22Rv1 (cell line): ENCODE data around the gene AATK.

ENCODE experiments used
- CTCF ChIP-seq: fragments of 450-650 bp; IDR thresholded peaks from 2 replicates; pipeline ENCODE4 v1.5.1; 2017; ENCODE audit warnings: mild to moderate bottlenecking
- ZFX ChIP-seq: fragments of 450-650 bp; IDR thresholded peaks from 2 replicates; pipeline ENCODE4 v1.6.1; 2017; ENCODE audit warnings: antibody characterized with exemption, borderline replicate concordance

- TF ChIP-seq CTCF (no peak), ZFX (no peak)
Measured at GRCh38 chr17:81132770-81133723, 33.0 kb downstream of the AATK start.
